OCI-LY7 (cell line): ENCODE results near the gene BAIAP2. TPM values are rescaled to one million over a fixed set of nuclear protein-coding genes. Genes with fewer than 3 reads are reported as not detected.

Experiments
- BruUV-seq: library from RNA; stranded (reverse); fragments of 400-500 nt; replicated peaks from 2 replicates; lab custom pipeline; 2021; lab: Mats Ljungman, UMichigan
- CTCF ChIA-PET: fragments of 300-600 bp; sonication (Branson Sonifier 250); formaldehyde crosslinking; loops from one replicate; lab custom pipeline; 2022; ENCODE audit warnings: antibody characterized with exemption; ENCODE audit not compliant: unreplicated experiment; lab: Charles Lee
- POLR2A ChIA-PET: fragments of 300-600 bp; sonication (Branson Sonifier 250); formaldehyde crosslinking; loops from one replicate; lab custom pipeline; 2022; ENCODE audit warnings: antibody characterized with exemption; lab: Charles Lee
- DNase-seq: peaks from one replicate; pipeline ENCODE4 v3.0.0-alpha.2; 2015; ENCODE audit warnings: low spot score
- H2AFZ ChIP-seq: fragments of 200-600 bp; sonication (generic), shearing (Covaris generic); 2 replicates; pipeline ENCODE4 v1.6.1; 2014; ENCODE audit warnings: mild to moderate bottlenecking, antibody characterized with exemption, low read length, moderate library complexity
- H3K27ac ChIP-seq: fragments of 200-600 bp; sonication (generic); 2 replicates; pipeline ENCODE4 v1.5.1; 2014; ENCODE audit warnings: mixed run types, low read depth, mild to moderate bottlenecking, moderate library complexity, low read length, inconsistent platforms; ENCODE audit not compliant: poor library complexity, severe bottlenecking
- H3K36me3 ChIP-seq: fragments of 200-600 bp; sonication (generic); 2 replicates; pipeline ENCODE4 v1.6.1; 2014; ENCODE audit warnings: mild to moderate bottlenecking, antibody characterized with exemption, low read length, moderate library complexity, mixed read lengths; ENCODE audit not compliant: insufficient read depth
- H3K4me1 ChIP-seq: fragments of 200-600 bp; sonication (generic); 2 replicates; pipeline ENCODE4 v1.5.1; 2014; ENCODE audit warnings: mild to moderate bottlenecking, low read length; ENCODE audit not compliant: insufficient read depth, poor library complexity, severe bottlenecking
- H3K4me2 ChIP-seq: fragments of 200-600 bp; sonication (generic); 2 replicates; pipeline ENCODE4 v1.6.1; 2014; ENCODE audit warnings: mild to moderate bottlenecking, low read length
- H3K4me3 ChIP-seq: fragments of 200-600 bp; sonication (generic); 2 replicates; pipeline ENCODE4 v1.5.1; 2014; ENCODE audit warnings: mild to moderate bottlenecking, low read depth, low read length; ENCODE audit not compliant: poor library complexity, severe bottlenecking
- H3K79me2 ChIP-seq: fragments of 200-600 bp; sonication (generic); 2 replicates; pipeline ENCODE4 v1.6.1; 2016; ENCODE audit warnings: low read depth, mild to moderate bottlenecking, low read length, moderate library complexity, mixed read lengths; ENCODE audit not compliant: insufficient read depth
- H3K9me2 ChIP-seq: fragments of 200-600 bp; sonication (generic); 2 replicates; pipeline ENCODE4 v1.6.1; 2016; ENCODE audit warnings: mild to moderate bottlenecking, low read length, mixed read lengths; ENCODE audit not compliant: insufficient read depth
- H3K9me3 ChIP-seq: fragments of 200-600 bp; sonication (generic); 2 replicates; pipeline ENCODE4 v1.6.1; 2014; ENCODE audit warnings: mild to moderate bottlenecking, mixed run types, low read length, mixed read lengths
- H4K20me1 ChIP-seq: fragments of 200-600 bp; sonication (generic); 2 replicates; pipeline ENCODE4 v1.6.1; 2014; ENCODE audit warnings: mild to moderate bottlenecking, antibody characterized with exemption, low read length, moderate library complexity, mixed read lengths; ENCODE audit not compliant: insufficient read depth
- CTCF ChIP-seq: fragments of 200-600 bp; sonication (generic); conservative IDR thresholded peaks from 2 replicates; pipeline ENCODE4 v1.5.1; 2014; ENCODE audit warnings: mild to moderate bottlenecking, antibody characterized with exemption, low read length, moderate library complexity, mixed read lengths
- EZH2phosphoT487 ChIP-seq: fragments of 200-600 bp; sonication (generic); IDR thresholded peaks from 2 replicates; pipeline ENCODE4 v1.6.1; 2018; ENCODE audit warnings: low read depth, borderline replicate concordance, mild to moderate bottlenecking, mixed run types, antibody characterized with exemption, low read length, moderate library complexity, mixed read lengths
- intact Hi-C: fragments of 100-400 bp; cut with micrococcal nuclease; formaldehyde crosslinking; loops from one replicate; pipeline ENCODE4 v1.10.0; 2022; ENCODE audit not compliant: unreplicated experiment
- total RNA-seq, 2 experiments: library from RNA; depleted of rRNA in 1 of 2; stranded (reverse); fragments of >200 nt in 1 of 2; shearing (Covaris generic) in 1 of 2; gene quantifications; 2 replicates each; pipeline ENCODE4 v1.2.3, GENCODE V29; 2014 to 2022

Gene BAIAP2
- total RNA-seq, 2 experiments from 2014 or later: 2.1 to 2.3 TPM

- ChIA-PET CTCF (no interaction called here), POLR2A (no interaction called here)
- no peaks in the 10 kb centered on the region for H3K9me2 ChIP-seq
- H3K36me3 ChIP-seq: no peaks in the 10 kb centered on the region
- no peaks in the 10 kb centered on the region for H3K79me2 ChIP-seq
- no peaks in the 10 kb centered on the region for H3K4me1 ChIP-seq
- no peaks in the 10 kb centered on the region for H4K20me1 ChIP-seq
- intact Hi-C loops: loop anchor here (2.0 kb wide), 1 partner anchor 218 kb away; no protein-coding TSS in a partner anchor
- BruUV-seq: no TSS peak
- TF ChIP-seq EZH2phosphoT487 (no peak), CTCF (no peak)
- H3K4me3 ChIP-seq: no peak overlapping the region
- H3K9me3 ChIP-seq: no peaks in the 10 kb centered on the region
- DNase-seq: no peak
- H3K4me2 ChIP-seq: no peak overlapping the region
- no peak overlapping the region for H2AFZ ChIP-seq
- no peak overlapping the region for H3K27ac ChIP-seq
Measured at GRCh38 chr17:81022344-81022676, 12.6 kb upstream of the BAIAP2 start.

- no peaks in the 10 kb centered on the region for H3K4me1 ChIP-seq
- POLR2A ChIA-PET: no interaction called here
- H3K79me2 ChIP-seq: no peaks in the 10 kb centered on the region
- DNase-seq: no peak
- intact Hi-C loops: no loop called here
- BruUV-seq: no TSS peak
- no peak overlapping the region for H3K27ac ChIP-seq
- CTCF ChIA-PET: no interaction called here
- no peaks in the 10 kb centered on the region for H3K9me3 ChIP-seq
- no peaks in the 10 kb centered on the region for H3K9me2 ChIP-seq
- H4K20me1 ChIP-seq: no peaks in the 10 kb centered on the region
- H3K4me2 ChIP-seq: no peak overlapping the region
- no peak overlapping the region for H2AFZ ChIP-seq
- no peak overlapping the region for H3K4me3 ChIP-seq
- no peaks in the 10 kb centered on the region for H3K36me3 ChIP-seq
- TF ChIP-seq CTCF (no peak), EZH2phosphoT487 (no peak)
Measured at GRCh38 chr17:81025065-81025740, 9.7 kb upstream of the BAIAP2 start.

- ChIA-PET CTCF (interaction anchor here (0.6 kb wide), 1 partner anchor 72 kb away, joined by 8 read pairs; no protein-coding TSS in a partner anchor), POLR2A (no interaction called here)
- no peak for DNase-seq
- Histone ChIP-seq H3K27ac (no peak overlapping the region), H3K4me2 (no peak overlapping the region), H4K20me1 (no peaks in the 10 kb centered on the region), H3K9me2 (no peaks in the 10 kb centered on the region), H2AFZ (no peak overlapping the region), H3K9me3 (no peaks in the 10 kb centered on the region), H3K4me3 (no peak overlapping the region), H3K4me1 (no peaks in the 10 kb centered on the region), H3K79me2 (no peaks in the 10 kb centered on the region), H3K36me3 (no peaks in the 10 kb centered on the region)
- no TSS peak for BruUV-seq
- intact Hi-C loops: no loop called here
- TF ChIP-seq CTCF (no peak), EZH2phosphoT487 (no peak)
Measured at GRCh38 chr17:81025741-81026129, 9.2 kb upstream of the BAIAP2 start.
